IMR-90 (cell line): Measurements from ENCODE around the gene WBP2. TPM values are rescaled to one million over a fixed set of nuclear protein-coding genes. Genes with fewer than 3 reads are reported as not detected.

Experiments used
- ATAC-seq: fragments of 200-7000 bp; cut with Tn5 transposase; 2 replicates; pipeline ENCODE4 v1.9.1; 2020; ENCODE audit warnings: low read depth, mild to moderate bottlenecking, moderate library complexity
- BruUV-seq: library from RNA; stranded (reverse); fragments of 400-500 nt; replicated peaks from 2 replicates; lab custom pipeline; 2021; lab: Mats Ljungman, UMichigan
- CTCF ChIA-PET: fragments of 300-600 bp; formaldehyde crosslinking; extraction: SDS; loops from one replicate; lab custom pipeline; 2021; ENCODE audit warnings: antibody characterized with exemption; lab: Yijun Ruan, JAX
- POLR2A ChIA-PET: fragments of 300-600 bp; sonication (Branson Sonifier 250); formaldehyde crosslinking; loops from one replicate; lab custom pipeline; 2022; ENCODE audit warnings: antibody characterized with exemption; ENCODE audit not compliant: unreplicated experiment; lab: Charles Lee
- DNase-seq: peaks from one replicate; pipeline ENCODE4 v3.0.0; 2013
- H2AFZ ChIP-seq: replicated peaks from 2 replicates; pipeline ENCODE3; 2013; ENCODE audit warnings: low read length, mild to moderate bottlenecking; ENCODE audit not compliant: poor library complexity
- H2AK5ac ChIP-seq: 2 replicates; pipeline ENCODE4 v1.6.1; 2013; ENCODE audit warnings: low read depth, low read length, inconsistent platforms
- H2AK9ac ChIP-seq: replicated peaks from 2 replicates; pipeline ENCODE3; 2013; ENCODE audit warnings: mild to moderate bottlenecking, low read depth, low read length, moderate library complexity; ENCODE audit not compliant: poor library complexity
- H2BK120ac ChIP-seq: 2 replicates; pipeline ENCODE4 v1.6.1; 2013; ENCODE audit warnings: low read depth, low read length, inconsistent platforms
- H2BK15ac ChIP-seq: 3 replicates; pipeline ENCODE4 v1.6.1; 2013; ENCODE audit warnings: low read depth, low read length, inconsistent platforms
- H2BK20ac ChIP-seq: 2 replicates; pipeline ENCODE4 v1.6.1; 2013; ENCODE audit warnings: low read depth, mild to moderate bottlenecking, inconsistent platforms, low read length, moderate library complexity
- H2BK5ac ChIP-seq: 2 replicates; pipeline ENCODE4 v1.6.1; 2013; ENCODE audit warnings: mild to moderate bottlenecking, low read depth, low read length, inconsistent platforms; ENCODE audit not compliant: poor library complexity, severe bottlenecking
- H3K14ac ChIP-seq: replicated peaks from 2 replicates; pipeline ENCODE4 v1.6.1; 2013; ENCODE audit warnings: low read depth, low read length, inconsistent platforms
- H3K18ac ChIP-seq: 2 replicates; pipeline ENCODE4 v1.6.1; 2013; ENCODE audit warnings: low read depth, low read length, control low read depth
- H3K23ac ChIP-seq: 2 replicates; pipeline ENCODE4 v1.6.1; 2013; ENCODE audit warnings: low read depth, low read length, inconsistent platforms
- H3K27ac ChIP-seq: 2 replicates; pipeline ENCODE4 v1.5.1; 2013; ENCODE audit warnings: mild to moderate bottlenecking, control low read depth, low read length; ENCODE audit not compliant: insufficient read depth
- H3K27me3 ChIP-seq: 2 replicates; pipeline ENCODE4 v1.6.1; 2013; ENCODE audit warnings: low read length; ENCODE audit not compliant: control insufficient read depth, insufficient read depth
- H3K36me3 ChIP-seq: 2 replicates; pipeline ENCODE4 v1.6.1; 2013; ENCODE audit warnings: low read length, mixed read lengths; ENCODE audit not compliant: control insufficient read depth, insufficient read depth
- H3K4ac ChIP-seq: 2 replicates; pipeline ENCODE4 v1.6.1; 2013; ENCODE audit warnings: low read depth, low read length, inconsistent platforms
- H3K4me1 ChIP-seq: 2 replicates; pipeline ENCODE4 v1.6.1; 2013; ENCODE audit warnings: low read length, mixed read lengths; ENCODE audit not compliant: control insufficient read depth, insufficient read depth
- H3K4me2 ChIP-seq: 2 replicates; pipeline ENCODE4 v1.6.1; 2013; ENCODE audit warnings: low read depth, mild to moderate bottlenecking, control low read depth, low read length, moderate library complexity
- H3K4me3 ChIP-seq: 2 replicates; pipeline ENCODE4 v1.5.1; 2013; ENCODE audit warnings: low read depth, mild to moderate bottlenecking, control low read depth, low read length, moderate library complexity; ENCODE audit not compliant: insufficient read depth
- H3K56ac ChIP-seq: 2 replicates; pipeline ENCODE4 v1.6.1; 2013; ENCODE audit warnings: low read length, inconsistent platforms; ENCODE audit not compliant: insufficient read depth; ENCODE audit errors: extremely low read depth
- H3K79me1 ChIP-seq, 2 experiments: 2 replicates each; pipeline ENCODE4 v1.6.1; 2013; ENCODE audit warnings: low read length in 2 of 2, inconsistent platforms in 1 of 2, low read depth in 1 of 2
- H3K9ac ChIP-seq: 2 replicates; pipeline ENCODE4 v1.6.1; 2013; ENCODE audit warnings: low read depth, low read length, control low read depth
- H3K9me1 ChIP-seq: 2 replicates; pipeline ENCODE4 v1.6.1; 2013; ENCODE audit warnings: low read length, inconsistent platforms; ENCODE audit not compliant: insufficient read depth
- H3K9me3 ChIP-seq: 2 replicates; pipeline ENCODE4 v1.6.1; 2013; ENCODE audit warnings: low read length; ENCODE audit not compliant: control insufficient read depth, insufficient read depth
- H4K20me1 ChIP-seq: 2 replicates; pipeline ENCODE4 v1.6.1; 2013; ENCODE audit warnings: low read length, inconsistent platforms; ENCODE audit not compliant: insufficient read depth
- H4K5ac ChIP-seq: 2 replicates; pipeline ENCODE4 v1.6.1; 2013; ENCODE audit warnings: mild to moderate bottlenecking, low read depth, low read length, control low read depth
- H4K8ac ChIP-seq, 2 experiments: 2 replicates each; pipeline ENCODE4 v1.6.1; 2013; ENCODE audit warnings: low read depth in 2 of 2, low read length in 2 of 2, control low read depth in 1 of 2, inconsistent platforms in 1 of 2
- H4K91ac ChIP-seq: 2 replicates; pipeline ENCODE4 v1.6.1; 2013; ENCODE audit warnings: low read depth, low read length, inconsistent platforms; ENCODE audit not compliant: insufficient read depth
- BHLHE40 ChIP-seq: fragments of 150-350 bp; IDR thresholded peaks from 2 replicates; pipeline ENCODE4 v1.6.1; 2016; ENCODE audit warnings: mild to moderate bottlenecking, low read depth, low read length
- CEBPB ChIP-seq: IDR thresholded peaks from 2 replicates; pipeline ENCODE4 v1.6.1; 2012; ENCODE audit warnings: low read depth, low read length, improper control_type of control experiment
- CHD1 ChIP-seq: IDR thresholded peaks from 2 replicates; pipeline ENCODE4 v1.6.1; 2012; ENCODE audit warnings: low read depth, low read length, improper control_type of control experiment
- CTCF ChIP-seq: conservative IDR thresholded peaks from 2 replicates; pipeline ENCODE4 v1.5.1; 2012; ENCODE audit warnings: mild to moderate bottlenecking, low read depth, low read length, improper control_type of control experiment
- ELK1 ChIP-seq: fragments of 150-350 bp; IDR thresholded peaks from 2 replicates; pipeline ENCODE4 v1.6.1; 2016; ENCODE audit warnings: low read depth, mild to moderate bottlenecking, low read length, moderate library complexity, borderline replicate concordance
- FOS ChIP-seq: fragments of 150-350 bp; IDR thresholded peaks from 2 replicates; pipeline ENCODE4 v1.6.1; 2016; ENCODE audit warnings: low read depth, low read length
- MAZ ChIP-seq: IDR thresholded peaks from 2 replicates; pipeline ENCODE4 v1.6.1; 2012; ENCODE audit warnings: low read depth, mild to moderate bottlenecking, low read length, improper control_type of control experiment, moderate library complexity, borderline replicate concordance
- MXI1 ChIP-seq: IDR thresholded peaks from 2 replicates; pipeline ENCODE4 v1.6.1; 2012; ENCODE audit warnings: low read depth, mild to moderate bottlenecking, low read length, moderate library complexity, borderline replicate concordance
- NFE2L2 ChIP-seq: fragments of 150-350 bp; IDR thresholded peaks from 2 replicates; pipeline ENCODE4 v1.6.1; 2016; ENCODE audit warnings: low read depth, mild to moderate bottlenecking, low read length
- POLR2A ChIP-seq: IDR thresholded peaks from 2 replicates; pipeline ENCODE4 v1.6.1; 2012; ENCODE audit warnings: mild to moderate bottlenecking, low read depth, low read length
- RAD21 ChIP-seq: IDR thresholded peaks from 2 replicates; pipeline ENCODE4 v1.6.1; 2012; ENCODE audit warnings: low read length, improper control_type of control experiment
- RCOR1 ChIP-seq: IDR thresholded peaks from 2 replicates; pipeline ENCODE4 v1.6.1; 2012; ENCODE audit warnings: mild to moderate bottlenecking, low read length, improper control_type of control experiment; ENCODE audit not compliant: insufficient replicate concordance
- SMC3 ChIP-seq: fragments of 150-350 bp; IDR thresholded peaks from 2 replicates; pipeline ENCODE4 v1.6.1; 2016; ENCODE audit warnings: low read depth, mild to moderate bottlenecking, antibody characterized with exemption, low read length, moderate library complexity
- USF2 ChIP-seq: fragments of 150-350 bp; IDR thresholded peaks from 2 replicates; pipeline ENCODE4 v1.6.1; 2017; ENCODE audit warnings: mild to moderate bottlenecking, antibody characterized with exemption, low read length, low read depth
- WGBS, 2 experiments: methylation state at CpG; one replicate each; pipeline versions ENCODE4 v1.1.5 to v1.1.7; 2013; ENCODE audit warnings: missing lambda C conversion rate in 2 of 2; ENCODE audit not compliant: insufficient read length in 1 of 2; ENCODE audit errors: extremely low coverage in 2 of 2; 5-methylcytosine and 5-hydroxymethylcytosine counted together
- dilution Hi-C: fragments of 300-500 bp; cut with HindIII; formaldehyde crosslinking; loops from one replicate; pipeline ENCODE4 v1.14.3; 2018; ENCODE audit warnings: low sequenced_read_pairs; ENCODE audit not compliant: unreplicated experiment
- in situ Hi-C: fragments of 300-500 bp; cut with MboI; formaldehyde crosslinking; loops from 3 replicates; pipeline ENCODE4 v1.14.3; 2019; ENCODE audit warnings: low sequenced_read_pairs, inconsistent platforms, mixed read lengths
- intact Hi-C: fragments of 100-400 bp; cut with micrococcal nuclease; formaldehyde crosslinking; loops from 2 replicates; pipeline ENCODE4 v1.10.0; 2022
- polyA plus RNA-seq, 3 experiments: library from polyadenylated mRNA; depleted of rRNA; stranded (reverse); fragments of >200 nt; gene quantifications; 2 replicates each; pipeline ENCODE4 v1.2.3, GENCODE V29; 2012; ENCODE audit warnings: low replicate concordance in 1 of 3
- total RNA-seq: library from RNA; depleted of rRNA; stranded (reverse); fragments of >200 nt; gene quantifications from 2 replicates; pipeline ENCODE4 v1.2.3, GENCODE V29; 2012

Gene WBP2
- total and polyA plus RNA-seq, 2 of the 4 experiments (the other 2 are of a cell fraction) = 9.0 to 35.5 TPM

GRCh38 chr17:75900691-75901533 is 45.8 kb upstream of the WBP2 start:
- no peak overlapping the region for H3K23ac ChIP-seq
- no peak overlapping the region for H2BK15ac ChIP-seq
- peak overlapping the region; percentile 9 for H2AK9ac ChIP-seq
- no peak overlapping the region for H3K18ac ChIP-seq
- no peak overlapping the region for H3K14ac ChIP-seq
- no peak overlapping the region for H2BK5ac ChIP-seq
- H3K4ac ChIP-seq = no peak overlapping the region
- peaks cover 5% of the 10 kb centered on the region for H3K4me1 ChIP-seq
- BruUV-seq = no TSS peak
- peaks cover 11 to 31% of the 10 kb centered on the region in 2 experiments for H3K79me1 ChIP-seq
- H3K9ac ChIP-seq = no peak overlapping the region
- H3K9me3 ChIP-seq = no peaks in the 10 kb centered on the region
- POLR2A ChIA-PET = no interaction called here
- 0 out of 2 replicates have a peak, but pooled peaks cover 4% of the 10 kb centered on the region for H3K9me1 ChIP-seq
- ATAC-seq (no peak), DNase-seq (no peak)
- no peak overlapping the region for H2BK20ac ChIP-seq
- H3K4me2 ChIP-seq = no peak overlapping the region
- H4K5ac ChIP-seq = no peak overlapping the region
- dilution Hi-C loops = no loop called here
- no peak overlapping the region for H2AFZ ChIP-seq
- no peak overlapping the region for H2BK120ac ChIP-seq
- H2AK5ac ChIP-seq = no peak overlapping the region
- CTCF ChIA-PET = no interaction called here
- no peak overlapping the region for H3K27ac ChIP-seq
- no peaks in the 10 kb centered on the region for H4K20me1 ChIP-seq
- no peaks in the 10 kb centered on the region for H3K27me3 ChIP-seq
- WGBS, 2 experiments = 86% methylated on average over 2 of the region's 13 CpGs; no CpG with 5 or more reads in 1 of the 2 experiments
- in situ Hi-C loops = loop anchor here (10.0 kb wide), 1 partner anchor 384 kb away; no protein-coding TSS in a partner anchor
- H3K36me3 ChIP-seq = peaks cover 30% of the 10 kb centered on the region
- H3K56ac ChIP-seq = no peak overlapping the region
- no peak overlapping the region for H4K91ac ChIP-seq
- H3K4me3 ChIP-seq = no peak overlapping the region
- no peak overlapping the region for H4K8ac ChIP-seq
- intact Hi-C loops = loop anchor here (10.0 kb wide), 1 partner anchor 174 kb away; the partner anchor contains the start of genes GALR2, SRP68 and ZACN
- no peak for TF ChIP-seq MAZ
- TF ChIP-seq USF2 = no peak
- no peak for TF ChIP-seq NFE2L2
- TF ChIP-seq RCOR1 = no peak
- TF ChIP-seq FOS = no peak
- TF ChIP-seq CHD1 = no peak
- no peak for TF ChIP-seq CTCF
- no peak for TF ChIP-seq BHLHE40
- TF ChIP-seq POLR2A = no peak
- TF ChIP-seq CEBPB = no peak
- TF ChIP-seq SMC3 = no peak
- TF ChIP-seq ELK1 = no peak
- TF ChIP-seq MXI1 = no peak
- no peak for TF ChIP-seq RAD21
